ENCODE data around the gene WWC2. TPM values are rescaled to one million over a fixed set of nuclear protein-coding genes. Genes with fewer than 3 reads are reported as not detected.
"Not testable (repeated sequence)": the region's sequence is repeated elsewhere in the genome, so short reads cannot be mapped to it uniquely, and the experiment has no call there.

Gene WWC2
- total RNA-seq, 4 donors from 2014 or later, result 7.4 to 24.8 (median 8.0) TPM

DNA sequence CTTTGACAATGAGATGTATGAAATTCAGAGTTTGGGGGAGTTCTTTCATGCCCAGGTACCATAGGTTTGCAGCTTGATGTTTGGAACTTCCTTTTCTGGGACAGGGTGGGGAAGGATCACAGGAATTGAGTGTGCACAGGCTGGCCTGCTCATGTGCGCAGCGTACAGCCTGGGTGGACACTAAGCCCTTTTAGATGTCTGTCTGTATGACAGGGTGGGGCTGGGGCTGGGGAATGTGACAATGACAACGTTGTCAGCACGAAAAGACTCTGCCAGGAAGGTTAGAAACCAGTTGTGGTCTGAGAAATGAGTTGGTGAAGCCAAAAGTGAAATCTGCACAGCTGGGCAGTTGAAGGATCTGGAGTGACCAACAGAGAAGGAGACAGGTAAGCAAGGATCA, 47.4 kb downstream of the WWC2 start:
- no peak for DNase-seq
- H3K4me1 ChIP-seq, result peaks cover 0 to 36% (median 14%) of the 10 kb centered on the region in 3 donors
- no peaks in the 10 kb centered on the region for H3K36me3 ChIP-seq
- 56 to 62% methylated on average over 2 to 4 of the region's 4 CpGs for WGBS, 2 donors
- H3K27ac ChIP-seq, result no peak overlapping the region
- no peak overlapping the region for H3K4me3 ChIP-seq
- no peak for TF ChIP-seq CTCF (IDR thresholded peaks at IDR 0.05)
- no peak for TF ChIP-seq POLR2A (IDR thresholded peaks at IDR 0.05)
- H3K27me3 ChIP-seq, result no peaks in the 10 kb centered on the region
- intact Hi-C loops (cut with DNase I), result no loop called here
- H3K9me3 ChIP-seq, result no peaks in the 10 kb centered on the region

GRCh38 chr4:183147196-183147595, 48.1 kb downstream of the WWC2 start:
- H3K36me3 ChIP-seq, result no peaks in the 10 kb centered on the region
- H3K4me1 ChIP-seq, result peaks cover 0 to 30% (median 14%) of the 10 kb centered on the region in 3 donors
- no peak overlapping the region for H3K27ac ChIP-seq
- TF ChIP-seq CTCF (IDR thresholded peaks at IDR 0.05) (no peak), POLR2A (IDR thresholded peaks at IDR 0.05) (no peak)
- intact Hi-C loops (cut with DNase I), result no loop called here
- no peak for DNase-seq
- no peak overlapping the region for H3K4me3 ChIP-seq
- H3K27me3 ChIP-seq, result no peaks in the 10 kb centered on the region
- H3K9me3 ChIP-seq, result no peaks in the 10 kb centered on the region
- 30 to 52% methylated on average over 3 of the region's 3 CpGs for WGBS, 2 donors

DNA sequence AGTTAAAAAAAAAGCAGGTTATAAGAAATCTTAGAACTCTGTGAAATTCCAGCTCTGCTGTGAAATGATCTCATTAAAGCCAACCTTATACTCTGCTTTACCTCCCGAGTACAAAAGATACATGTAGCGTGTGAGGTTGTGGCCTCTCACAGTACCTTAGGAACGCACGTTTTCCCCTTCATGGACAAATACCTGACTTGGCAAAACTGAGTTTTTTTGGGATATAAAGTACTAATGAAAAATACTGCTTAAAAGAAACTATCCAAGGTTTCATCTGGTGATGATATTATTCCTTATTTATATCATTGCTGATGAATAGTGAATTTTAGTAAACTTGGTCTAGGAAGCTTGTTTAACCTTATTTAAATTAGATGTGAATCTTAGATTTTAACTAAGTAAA, 48.9 kb downstream of the WWC2 start:
- no peak for TF ChIP-seq CTCF (IDR thresholded peaks at IDR 0.05)
- TF ChIP-seq POLR2A (IDR thresholded peaks at IDR 0.05), result no peak
- no peak for DNase-seq
- no peaks in the 10 kb centered on the region for H3K27me3 ChIP-seq
- intact Hi-C loops (cut with DNase I), result no loop called here
- no peak overlapping the region for H3K4me3 ChIP-seq
- H3K9me3 ChIP-seq, result no peaks in the 10 kb centered on the region
- no peaks in the 10 kb centered on the region for H3K36me3 ChIP-seq
- 81 to 82% methylated on average over 4 of the region's 4 CpGs for WGBS, 2 donors
- H3K4me1 ChIP-seq, result peaks cover 0 to 23% (median 8%) of the 10 kb centered on the region in 3 donors
- no peak overlapping the region for H3K27ac ChIP-seq

DNA sequence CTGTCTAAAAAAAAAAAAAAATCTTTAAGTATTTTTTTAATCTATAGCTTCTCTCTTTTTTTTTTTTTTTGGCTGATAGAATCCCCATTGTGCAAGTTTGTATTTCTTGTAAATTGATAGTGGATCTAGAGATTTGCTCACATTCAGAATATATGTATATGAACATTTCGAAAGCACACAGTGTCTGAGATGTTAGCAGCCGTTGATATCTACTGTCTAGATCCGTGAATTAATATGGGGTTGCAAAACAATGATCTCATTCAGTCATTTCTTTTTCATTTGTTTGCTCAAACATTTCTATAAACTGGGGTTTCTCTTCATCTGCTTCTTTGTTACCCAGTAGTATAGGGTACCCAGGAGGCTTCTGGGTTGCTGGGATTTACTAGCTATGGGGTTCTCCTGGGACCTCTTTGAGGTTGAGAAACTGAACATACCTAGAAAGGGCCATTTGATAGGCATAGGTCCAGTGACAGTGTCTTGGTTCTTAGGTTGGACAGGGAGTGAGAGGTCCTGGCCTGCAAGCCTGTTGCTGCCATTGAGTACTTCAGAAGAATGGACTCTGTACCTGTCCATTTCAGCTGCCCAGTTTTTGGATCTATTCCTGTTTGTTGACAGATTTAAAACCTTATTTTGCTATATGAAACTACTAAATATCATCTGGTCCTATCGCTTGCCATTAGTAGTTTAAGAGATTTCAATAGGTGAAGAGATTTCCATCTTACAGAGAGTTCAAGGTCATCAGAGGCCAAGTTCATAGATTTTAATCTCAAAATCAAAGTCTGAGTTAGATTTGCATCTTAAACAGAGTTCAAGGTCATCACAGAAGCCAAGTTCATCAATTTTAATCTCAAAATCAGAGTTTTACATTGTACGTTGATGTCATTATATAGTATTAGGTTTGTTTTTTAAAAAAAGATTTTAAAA, 50.8 kb downstream of the WWC2 start:
- H3K9me3 ChIP-seq, result no peaks in the 10 kb centered on the region
- 85 to 90% methylated on average over 5 of the region's 5 CpGs for WGBS, 2 donors
- H3K27me3 ChIP-seq, result no peaks in the 10 kb centered on the region
- intact Hi-C loops (cut with DNase I), result no loop called here
- H3K36me3 ChIP-seq, result no peaks in the 10 kb centered on the region
- H3K27ac ChIP-seq, result no peak overlapping the region
- no peak for DNase-seq
- TF ChIP-seq CTCF (IDR thresholded peaks at IDR 0.05) (no peak), POLR2A (IDR thresholded peaks at IDR 0.05) (no peak)
- no peak overlapping the region for H3K4me3 ChIP-seq
- H3K4me1 ChIP-seq, result peaks cover 0 to 17% (median 8%) of the 10 kb centered on the region in 3 donors

DNA sequence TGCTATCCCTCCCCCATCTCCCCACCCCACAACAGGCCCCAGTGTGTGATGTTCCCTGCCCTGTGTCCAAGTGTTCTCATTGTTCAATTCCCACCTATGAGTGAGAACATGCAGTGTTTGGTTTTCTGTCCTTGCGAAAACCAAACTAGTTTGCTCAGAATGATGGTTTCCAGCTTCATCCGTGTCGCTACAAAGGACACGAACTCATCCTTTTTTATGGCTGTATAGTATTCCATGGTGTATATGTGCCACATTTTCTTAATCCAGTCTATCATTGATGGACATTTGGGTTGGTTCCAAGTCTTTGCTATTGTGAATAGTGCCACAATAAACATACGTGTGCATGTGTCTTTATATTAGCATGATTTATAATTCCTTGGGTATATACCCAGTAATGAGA, 51.6 kb downstream of the WWC2 start:
- H3K27ac ChIP-seq; intact Hi-C loops (cut with DNase I); H3K4me3 ChIP-seq; H3K36me3 ChIP-seq; H3K9me3 ChIP-seq; H3K27me3 ChIP-seq; DNase-seq: not testable (repeated sequence)
- WGBS, 2 donors, result 91 to 96% methylated on average over 5 of the region's 5 CpGs
- H3K4me1 ChIP-seq, result peaks cover 0 to 14% (median 7%) of the 10 kb centered on the region in 3 donors

- intact Hi-C loops (cut with DNase I); DNase-seq; H3K4me3 ChIP-seq; H3K27ac ChIP-seq; H3K27me3 ChIP-seq; H3K4me1 ChIP-seq; H3K36me3 ChIP-seq; H3K9me3 ChIP-seq: not testable (repeated sequence)
- 91 to 94% methylated on average over 4 of the region's 4 CpGs for WGBS, 2 donors
Measured at GRCh38 chr4:183152232-183152631, 53.2 kb downstream of the WWC2 start.

Data from esophagus squamous epithelium (tissue), 5 donors.